Loucy (cell line): ENCODE measurements around the gene CSF3.

Source experiments
- H2AFZ ChIP-seq: fragments of 200-600 bp; sonication (generic); 2 replicates; pipeline ENCODE4 v1.6.0; 2016; ENCODE audit warnings: antibody characterized with exemption, mild to moderate bottlenecking, low read length, moderate library complexity
- H3F3A ChIP-seq: fragments of 200-600 bp; 2 replicates; pipeline ENCODE4 v1.6.0; 2016; ENCODE audit warnings: antibody characterized with exemption, low read depth, mild to moderate bottlenecking
- H3K27me3 ChIP-seq: fragments of 200-600 bp; sonication (generic); 2 replicates; pipeline ENCODE4 v1.6.1; 2014; ENCODE audit warnings: low read length, mild to moderate bottlenecking; ENCODE audit not compliant: insufficient read depth, poor library complexity, severe bottlenecking
- H3K36me3 ChIP-seq: fragments of 200-600 bp; sonication (generic); 2 replicates; pipeline ENCODE4 v1.6.1; 2016; ENCODE audit warnings: low read length; ENCODE audit not compliant: insufficient read depth
- H3K4me1 ChIP-seq: fragments of 200-600 bp; sonication (generic); 2 replicates; pipeline ENCODE4 v1.5.1; 2014; ENCODE audit warnings: low read length, mild to moderate bottlenecking; ENCODE audit not compliant: insufficient read depth, poor library complexity, severe bottlenecking
- H3K4me2 ChIP-seq: fragments of 200-600 bp; sonication (generic); 2 replicates; pipeline ENCODE4 v1.6.0; 2014; ENCODE audit warnings: antibody characterized with exemption, low read length, low read depth, mild to moderate bottlenecking; ENCODE audit not compliant: poor library complexity, severe bottlenecking
- H3K4me3 ChIP-seq: fragments of 200-600 bp; sonication (generic); 2 replicates; pipeline ENCODE4 v1.5.1; 2014; ENCODE audit warnings: low read length, mild to moderate bottlenecking, mixed read lengths; ENCODE audit not compliant: poor library complexity, severe bottlenecking
- H3K79me2 ChIP-seq: fragments of 200-600 bp; sonication (generic); 2 replicates; pipeline ENCODE4 v1.6.1; 2014; ENCODE audit warnings: low read length; ENCODE audit not compliant: insufficient read depth
- H3K9ac ChIP-seq: fragments of 200-600 bp; sonication (generic); 2 replicates; pipeline ENCODE4 v1.6.0; 2014; ENCODE audit warnings: mild to moderate bottlenecking, low read depth, low read length, moderate library complexity; ENCODE audit not compliant: poor library complexity, severe bottlenecking
- H3K9me2 ChIP-seq: fragments of 200-600 bp; sonication (generic); replicated peaks from 2 replicates; pipeline ENCODE4 v1.6.1; 2016; ENCODE audit warnings: low read depth, low read length, mixed read lengths
- H3K9me3 ChIP-seq: fragments of 200-600 bp; sonication (generic); 2 replicates; pipeline ENCODE4 v1.6.1; 2014; ENCODE audit warnings: mild to moderate bottlenecking, antibody characterized with exemption, low read length, low read depth; ENCODE audit not compliant: insufficient read depth
- H4K20me1 ChIP-seq: fragments of 200-600 bp; sonication (generic); 2 replicates; pipeline ENCODE4 v1.6.0; 2014; ENCODE audit warnings: antibody characterized with exemption, low read length, mild to moderate bottlenecking; ENCODE audit not compliant: insufficient read depth, poor library complexity, severe bottlenecking
- CTCF ChIP-seq: fragments of 200-600 bp; sonication (generic); conservative IDR thresholded peaks from 2 replicates; pipeline ENCODE4 v1.5.1; 2014; ENCODE audit warnings: mild to moderate bottlenecking, antibody characterized with exemption, low read length
- EZH2phosphoT487 ChIP-seq: fragments of 200-600 bp; IDR thresholded peaks from 2 replicates; pipeline ENCODE4 v1.6.1; 2018; ENCODE audit warnings: antibody characterized with exemption, mild to moderate bottlenecking, moderate library complexity, borderline replicate concordance

The CSF3 gene

DNA sequence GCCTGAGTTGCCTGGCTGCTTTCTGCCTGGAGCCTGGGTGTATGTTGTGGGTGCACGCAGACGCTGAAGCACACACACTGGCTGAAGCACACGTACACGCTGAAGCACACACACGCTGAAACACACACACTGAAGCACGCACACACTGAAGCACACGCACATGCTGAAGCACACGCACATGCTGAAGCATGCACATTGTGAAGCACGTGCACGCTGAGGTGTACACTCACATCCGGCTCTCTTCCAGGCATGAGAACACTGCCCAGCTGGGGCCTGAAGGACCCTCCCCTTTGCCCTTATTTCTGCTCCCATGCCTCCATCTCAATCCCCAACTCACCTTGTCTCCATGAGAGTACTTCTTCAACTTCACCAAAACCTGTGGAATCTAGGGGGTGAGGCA lies 16.5 kb downstream of the CSF3 start:
- Histone ChIP-seq H3K79me2 (no peaks in the 10 kb centered on the region), H3K9me3 (no peaks in the 10 kb centered on the region), H3K27me3 (no peaks in the 10 kb centered on the region), H3K9me2 (no peaks in the 10 kb centered on the region), H3K4me2 (no peak overlapping the region), H2AFZ (no peak overlapping the region), H3K4me1 (no peaks in the 10 kb centered on the region), H3K9ac (no peak overlapping the region), H4K20me1 (no peaks in the 10 kb centered on the region), H3K4me3 (no peak overlapping the region), H3K36me3 (peaks cover 46% of the 10 kb centered on the region; the same call in 1 of the 2 replicates), H3F3A (no peaks in the 10 kb centered on the region)
- TF ChIP-seq CTCF (no peak), EZH2phosphoT487 (no peak)

DNA sequence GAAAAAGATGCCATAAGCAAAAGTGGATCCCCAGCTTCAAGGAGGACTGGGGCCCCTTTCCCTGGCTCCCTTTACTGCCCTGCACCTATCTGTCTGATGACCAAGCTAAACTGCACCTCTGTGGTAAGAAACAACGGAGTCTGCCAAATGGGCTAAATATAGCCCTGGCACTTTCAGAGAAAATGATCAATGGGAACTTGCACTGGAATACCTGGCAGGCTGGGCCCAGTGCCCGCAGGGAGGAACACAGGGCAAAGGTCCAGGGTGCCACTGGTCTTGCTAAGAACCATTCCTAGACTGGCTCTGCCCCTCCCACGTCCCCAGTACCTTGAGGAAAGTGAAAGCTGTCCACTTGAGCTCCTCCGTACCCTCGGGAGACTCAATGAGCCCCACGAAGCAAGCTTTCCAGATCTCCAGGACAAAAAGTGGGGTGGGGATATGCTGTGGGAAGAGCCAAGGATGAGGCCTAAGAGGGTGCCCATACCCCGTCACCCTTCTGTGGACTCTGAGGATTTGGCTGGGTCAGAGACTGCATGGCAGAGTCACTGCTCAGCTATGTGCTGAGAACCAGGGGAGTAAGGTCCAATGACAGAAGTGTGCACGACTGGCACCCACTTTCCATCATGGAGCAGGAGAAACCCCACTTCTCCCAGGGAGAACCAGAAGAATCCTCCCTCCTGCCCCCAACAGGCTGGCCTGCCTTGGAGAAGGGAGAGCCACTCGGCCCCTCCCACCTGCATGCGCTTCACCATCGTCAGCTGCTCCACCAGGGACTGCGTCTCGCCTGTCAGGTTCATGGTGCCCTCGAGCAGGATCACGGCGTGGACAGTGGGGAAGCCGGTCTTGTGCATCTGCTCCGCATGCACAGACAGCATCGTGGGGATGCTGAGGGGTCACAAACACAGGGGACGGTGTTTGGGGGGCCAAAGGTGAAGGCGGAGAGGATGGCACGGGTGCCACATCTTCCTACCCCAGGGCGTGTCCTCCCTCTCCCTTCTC lies 17.4 kb downstream of the CSF3 start:
- TF ChIP-seq CTCF (no peak), EZH2phosphoT487 (no peak)
- Histone ChIP-seq H3K9me3 (no peaks in the 10 kb centered on the region), H3K36me3 (peaks cover 45% of the 10 kb centered on the region; the same call in 1 of the 2 replicates), H3K27me3 (no peaks in the 10 kb centered on the region), H3K4me2 (no peak overlapping the region), H3K9ac (no peak overlapping the region), H3K9me2 (no peaks in the 10 kb centered on the region), H2AFZ (no peak overlapping the region), H3F3A (no peaks in the 10 kb centered on the region), H4K20me1 (no peaks in the 10 kb centered on the region), H3K4me1 (no peaks in the 10 kb centered on the region), H3K4me3 (no peak overlapping the region), H3K79me2 (no peaks in the 10 kb centered on the region)

DNA sequence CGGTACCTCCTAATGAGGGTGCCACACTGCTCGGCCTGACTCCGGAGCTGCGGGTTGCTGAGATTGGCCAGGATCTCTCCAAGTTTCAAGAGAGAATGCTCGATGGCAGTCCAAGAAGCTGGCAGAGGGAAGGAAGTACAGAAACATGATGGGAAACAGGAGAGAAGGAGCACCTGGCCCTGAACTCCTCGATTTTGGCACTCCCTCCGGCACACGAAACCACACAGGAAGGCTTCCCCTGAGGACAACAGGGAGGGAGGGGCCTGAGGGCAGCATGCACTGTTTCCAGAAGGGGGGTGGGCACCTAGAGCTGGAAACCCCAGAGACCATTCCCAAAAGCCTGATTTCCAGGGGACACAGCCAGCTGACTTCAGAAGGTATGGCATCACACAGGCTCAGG lies 18.1 kb downstream of the CSF3 start:
- H2AFZ ChIP-seq = no peak overlapping the region
- TF ChIP-seq EZH2phosphoT487 = no peak
- TF ChIP-seq CTCF = no peak
- H3K9ac ChIP-seq = no peak overlapping the region
- peaks cover 45% of the 10 kb centered on the region; the same call in 1 of the 2 replicates for H3K36me3 ChIP-seq
- H3K4me2 ChIP-seq = no peak overlapping the region
- H3K27me3 ChIP-seq = no peaks in the 10 kb centered on the region
- no peaks in the 10 kb centered on the region for H3K4me1 ChIP-seq
- H3K9me3 ChIP-seq = no peaks in the 10 kb centered on the region
- no peaks in the 10 kb centered on the region for H3F3A ChIP-seq
- H3K9me2 ChIP-seq = no peaks in the 10 kb centered on the region
- H3K79me2 ChIP-seq = no peaks in the 10 kb centered on the region
- no peak overlapping the region for H3K4me3 ChIP-seq
- no peaks in the 10 kb centered on the region for H4K20me1 ChIP-seq
